HepG2 (cell line): Measurements from ENCODE around the gene MMP23B. TPM values are rescaled to one million over a fixed set of nuclear protein-coding genes. Genes with fewer than 3 reads are reported as not detected.

Source experiments
- CAMTA2 ChIP-seq: sonication (generic); formaldehyde crosslinking; IDR thresholded peaks from 2 replicates; pipeline ENCODE4 v1.4.0; 2020; ENCODE audit warnings: mild to moderate bottlenecking, missing genetic modification reagents, borderline replicate concordance
- GATA4 ChIP-seq: sonication (generic); IDR thresholded peaks from 2 replicates; pipeline ENCODE4 v1.6.1; 2016; ENCODE audit warnings: antibody characterized with exemption, low read depth, borderline replicate concordance
- SKI ChIP-seq: fragments of 450-650 bp; IDR thresholded peaks from one replicate; pipeline ENCODE4 v1.6.1; 2018; ENCODE audit warnings: mild to moderate bottlenecking; ENCODE audit not compliant: partially characterized antibody
- SRF ChIP-seq: IDR thresholded peaks from 2 replicates; pipeline ENCODE4 v1.6.1; 2011; ENCODE audit warnings: mild to moderate bottlenecking, low read depth, low read length, moderate library complexity
- STAG1 ChIP-seq: sonication (generic); formaldehyde crosslinking; IDR thresholded peaks from 2 replicates; pipeline ENCODE4 v1.4.0; 2020; ENCODE audit warnings: missing genetic modification reagents
- TBL1XR1 ChIP-seq: fragments of 150-350 bp; IDR thresholded peaks from 2 replicates; pipeline ENCODE4 v1.6.1; 2014; ENCODE audit warnings: borderline replicate concordance, low read length; ENCODE audit not compliant: partially characterized antibody
- ZBTB42 ChIP-seq: sonication (generic); formaldehyde crosslinking; IDR thresholded peaks from 2 replicates; pipeline ENCODE4 v1.5.0; 2020; ENCODE audit warnings: mild to moderate bottlenecking, missing genetic modification reagents
- ZNF17 ChIP-seq: sonication (generic); formaldehyde crosslinking; IDR thresholded peaks from 2 replicates; pipeline ENCODE4 v1.5.0; 2020; ENCODE audit warnings: mild to moderate bottlenecking, missing genetic modification reagents
- ZNF207 ChIP-seq: fragments of 450-650 bp; IDR thresholded peaks from 2 replicates; pipeline ENCODE4 v1.6.1; 2016; ENCODE audit warnings: antibody characterized with exemption, borderline replicate concordance
- ZNF260 ChIP-seq: sonication (generic); formaldehyde crosslinking; IDR thresholded peaks from 2 replicates; pipeline ENCODE4 v1.4.0; 2020; ENCODE audit warnings: missing genetic modification reagents, low read depth, mild to moderate bottlenecking, borderline replicate concordance
- ZNF337 ChIP-seq: sonication (generic); formaldehyde crosslinking; IDR thresholded peaks from 2 replicates; pipeline ENCODE4 v1.5.1; 2020; ENCODE audit warnings: missing genetic modification reagents, low read depth, mild to moderate bottlenecking, borderline replicate concordance
- ZNF549 ChIP-seq: sonication (generic); formaldehyde crosslinking; IDR thresholded peaks from 2 replicates; pipeline ENCODE4 v1.5.0; 2020; ENCODE audit warnings: missing genetic modification reagents
- ZNF709 ChIP-seq: sonication (generic); formaldehyde crosslinking; IDR thresholded peaks from 2 replicates; pipeline ENCODE4 v1.5.0; 2020; ENCODE audit warnings: mild to moderate bottlenecking, missing genetic modification reagents
- ZSCAN21 ChIP-seq: sonication (generic); formaldehyde crosslinking; IDR thresholded peaks from 2 replicates; pipeline ENCODE4 v1.8.0; 2022; ENCODE audit warnings: mild to moderate bottlenecking, missing genetic modification reagents, moderate library complexity, borderline replicate concordance
- ZSCAN22 ChIP-seq: sonication (generic); formaldehyde crosslinking; IDR thresholded peaks from 2 replicates; pipeline ENCODE4 v1.4.0; 2020; ENCODE audit warnings: mild to moderate bottlenecking, missing genetic modification reagents
- ZSCAN9 ChIP-seq: IDR thresholded peaks from 2 replicates; pipeline ENCODE4 v1.6.1; 2016; ENCODE audit warnings: borderline replicate concordance
- polyA plus RNA-seq, 8 experiments: library from polyadenylated mRNA; depleted of rRNA in 3 of 8; stranded (reverse) in 7 of 8; unstranded in 1 of 8; fragments of >200 nt; fragmentation: Illumina TruSeq in 4 of 8; extraction: Trizol in 4 of 8; gene quantifications; 2 replicates each; pipeline versions ENCODE4 v1.2.1 to v1.2.3, GENCODE V29; 2011 to 2016; ENCODE audit warnings: low read depth in 4 of 8, missing spikeins in 1 of 8, mixed read lengths in 1 of 8; ENCODE audit not compliant: insufficient read depth in 1 of 8
- total RNA-seq, 5 experiments: library from RNA; depleted of rRNA; stranded (reverse); fragments of >200 nt; fragmentation: Illumina TruSeq; extraction: Trizol; gene quantifications; 2 replicates each; pipeline ENCODE4 v1.2.3, GENCODE V29; 2016; ENCODE audit warnings: low read depth in 1 of 5
- TF ChIP-seq, protein P1 (sequence below): sonication (generic); formaldehyde crosslinking; IDR thresholded peaks from 2 replicates; pipeline ENCODE4 v1.8.0; 2022; ENCODE audit warnings: mild to moderate bottlenecking, missing genetic modification reagents
- TF ChIP-seq, protein P2 (sequence below): sonication (generic); formaldehyde crosslinking; IDR thresholded peaks from 2 replicates; pipeline ENCODE4 v1.5.0; 2020; ENCODE audit warnings: missing genetic modification reagents
- TF ChIP-seq, protein P3 (sequence below): sonication (generic); formaldehyde crosslinking; conservative IDR thresholded peaks from 2 replicates; pipeline ENCODE4 v1.4.0; 2020; ENCODE audit warnings: missing genetic modification reagents
- TF ChIP-seq, protein P4 (sequence below): sonication (generic); formaldehyde crosslinking; IDR thresholded peaks from 2 replicates; pipeline ENCODE4 v1.5.0; 2020; ENCODE audit warnings: missing genetic modification reagents, mild to moderate bottlenecking, borderline replicate concordance
- TF ChIP-seq, protein P5 (sequence below): IDR thresholded peaks from 2 replicates; pipeline ENCODE4 v1.6.1; 2016
- TF ChIP-seq, protein P6 (sequence below): sonication (generic); formaldehyde crosslinking; IDR thresholded peaks from 2 replicates; pipeline ENCODE4 v1.9.0; 2021; ENCODE audit warnings: missing genetic modification reagents, mild to moderate bottlenecking, borderline replicate concordance

MMP23B gene
- total and polyA plus RNA-seq, 2 of the 13 experiments (the other 11 are each of a cell fraction or from before 2014, with no cell fraction given) = 0.61 to 0.75 TPM

DNA sequence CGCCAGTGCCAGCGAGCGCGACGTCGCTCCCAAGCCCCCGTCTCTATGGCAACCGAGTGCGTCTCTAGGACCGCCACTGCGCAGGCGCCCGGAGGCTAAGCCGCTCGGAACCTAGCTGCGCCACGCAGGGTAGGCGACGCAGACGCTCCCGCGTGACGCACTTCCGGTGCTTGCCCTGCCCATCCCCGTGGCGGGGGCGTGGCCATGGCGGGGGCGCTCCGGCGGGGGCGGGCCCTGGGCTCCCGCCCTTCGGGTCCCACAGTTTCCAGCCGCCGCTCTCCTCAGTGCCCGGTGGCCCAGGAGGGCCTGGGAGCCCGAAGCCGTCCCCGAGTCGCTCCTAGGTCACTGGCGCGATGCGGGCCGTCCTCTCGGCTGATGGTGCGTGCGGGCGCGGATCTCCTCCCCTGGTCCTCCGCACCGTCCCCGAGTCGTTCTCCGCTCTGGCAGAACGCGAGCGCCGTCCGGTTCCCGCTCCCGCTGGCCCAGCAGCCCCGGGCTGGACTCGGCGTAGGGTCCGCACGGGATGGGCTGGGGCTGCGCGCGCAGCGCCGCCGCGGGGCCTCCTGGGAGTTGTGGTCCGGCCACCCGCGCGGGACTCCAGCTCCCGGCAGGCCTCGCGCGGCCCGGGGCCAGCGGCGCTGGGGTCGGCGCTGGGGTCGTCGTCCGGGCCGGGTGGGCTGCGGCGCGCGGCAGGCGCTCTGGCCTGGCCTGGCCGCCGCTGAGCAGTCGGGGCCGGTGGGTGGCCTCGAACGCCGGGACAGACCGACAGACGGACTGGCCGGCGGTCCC lies 16.5 kb upstream of the MMP23B start, which contains the start of gene MIB2 (continued):
- TF ChIP-seq, protein P1, sequence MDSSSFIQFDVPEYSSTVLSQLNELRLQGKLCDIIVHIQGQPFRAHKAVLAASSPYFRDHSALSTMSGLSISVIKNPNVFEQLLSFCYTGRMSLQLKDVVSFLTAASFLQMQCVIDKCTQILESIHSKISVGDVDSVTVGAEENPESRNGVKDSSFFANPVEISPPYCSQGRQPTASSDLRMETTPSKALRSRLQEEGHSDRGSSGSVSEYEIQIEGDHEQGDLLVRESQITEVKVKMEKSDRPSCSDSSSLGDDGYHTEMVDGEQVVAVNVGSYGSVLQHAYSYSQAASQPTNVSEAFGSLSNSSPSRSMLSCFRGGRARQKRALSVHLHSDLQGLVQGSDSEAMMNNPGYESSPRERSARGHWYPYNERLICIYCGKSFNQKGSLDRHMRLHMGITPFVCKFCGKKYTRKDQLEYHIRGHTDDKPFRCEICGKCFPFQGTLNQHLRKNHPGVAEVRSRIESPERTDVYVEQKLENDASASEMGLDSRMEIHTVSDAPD (CRISPR knock-in tag) = no peak
- TF ChIP-seq ZSCAN21 (peak; percentile 17; the same call in 1 of the 2 replicates), ZNF549 (CRISPR knock-in tag) (no peak), TBL1XR1 (no peak), ZNF17 (CRISPR knock-in tag) (no peak), ZBTB42 (CRISPR knock-in tag) (peak; percentile 94), ZNF207 (no peak), ZSCAN22 (CRISPR knock-in tag) (no peak), SKI (no peak), ZNF337 (no peak), ZSCAN9 (CRISPR knock-in tag) (no peak), ZNF260 (no peak), GATA4 (peak; percentile 54; the same call in 1 of the 2 replicates), ZNF709 (CRISPR knock-in tag) (peak; percentile 40), CAMTA2 (CRISPR knock-in tag) (no peak), STAG1 (CRISPR knock-in tag) (no peak; the same call in 1 of the 2 replicates), SRF (peak; percentile 59)
- TF ChIP-seq, protein P2, sequence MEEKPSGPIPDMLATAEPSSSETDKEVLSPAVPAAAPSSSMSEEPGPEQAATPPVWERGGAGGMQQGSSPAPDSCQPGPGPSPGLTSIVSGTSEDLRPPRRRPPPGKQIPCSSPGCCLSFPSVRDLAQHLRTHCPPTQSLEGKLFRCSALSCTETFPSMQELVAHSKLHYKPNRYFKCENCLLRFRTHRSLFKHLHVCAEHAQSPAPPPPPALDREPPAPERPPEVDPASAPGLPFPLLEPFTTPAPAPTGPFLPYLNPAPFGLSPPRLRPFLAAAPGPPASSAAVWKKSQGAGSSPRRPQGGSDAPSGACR (CRISPR knock-in tag) = no peak
- TF ChIP-seq, protein P3, sequence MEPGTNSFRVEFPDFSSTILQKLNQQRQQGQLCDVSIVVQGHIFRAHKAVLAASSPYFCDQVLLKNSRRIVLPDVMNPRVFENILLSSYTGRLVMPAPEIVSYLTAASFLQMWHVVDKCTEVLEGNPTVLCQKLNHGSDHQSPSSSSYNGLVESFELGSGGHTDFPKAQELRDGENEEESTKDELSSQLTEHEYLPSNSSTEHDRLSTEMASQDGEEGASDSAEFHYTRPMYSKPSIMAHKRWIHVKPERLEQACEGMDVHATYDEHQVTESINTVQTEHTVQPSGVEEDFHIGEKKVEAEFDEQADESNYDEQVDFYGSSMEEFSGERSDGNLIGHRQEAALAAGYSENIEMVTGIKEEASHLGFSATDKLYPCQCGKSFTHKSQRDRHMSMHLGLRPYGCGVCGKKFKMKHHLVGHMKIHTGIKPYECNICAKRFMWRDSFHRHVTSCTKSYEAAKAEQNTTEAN (CRISPR knock-in tag) = no peak
- TF ChIP-seq, protein P4, sequence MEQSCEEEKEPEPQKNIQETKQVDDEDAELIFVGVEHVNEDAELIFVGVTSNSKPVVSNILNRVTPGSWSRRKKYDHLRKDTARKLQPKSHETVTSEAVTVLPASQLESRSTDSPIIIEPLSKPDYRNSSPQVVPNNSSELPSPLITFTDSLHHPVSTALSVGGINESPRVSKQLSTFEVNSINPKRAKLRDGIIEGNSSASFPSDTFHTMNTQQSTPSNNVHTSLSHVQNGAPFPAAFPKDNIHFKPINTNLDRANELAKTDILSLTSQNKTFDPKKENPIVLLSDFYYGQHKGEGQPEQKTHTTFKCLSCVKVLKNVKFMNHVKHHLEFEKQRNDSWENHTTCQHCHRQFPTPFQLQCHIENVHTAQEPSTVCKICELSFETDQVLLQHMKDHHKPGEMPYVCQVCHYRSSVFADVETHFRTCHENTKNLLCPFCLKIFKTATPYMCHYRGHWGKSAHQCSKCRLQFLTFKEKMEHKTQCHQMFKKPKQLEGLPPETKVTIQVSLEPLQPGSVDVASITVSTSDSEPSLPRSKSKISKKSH (CRISPR knock-in tag) = no peak; the same call in 1 of the 2 replicates
- TF ChIP-seq, protein P5, sequence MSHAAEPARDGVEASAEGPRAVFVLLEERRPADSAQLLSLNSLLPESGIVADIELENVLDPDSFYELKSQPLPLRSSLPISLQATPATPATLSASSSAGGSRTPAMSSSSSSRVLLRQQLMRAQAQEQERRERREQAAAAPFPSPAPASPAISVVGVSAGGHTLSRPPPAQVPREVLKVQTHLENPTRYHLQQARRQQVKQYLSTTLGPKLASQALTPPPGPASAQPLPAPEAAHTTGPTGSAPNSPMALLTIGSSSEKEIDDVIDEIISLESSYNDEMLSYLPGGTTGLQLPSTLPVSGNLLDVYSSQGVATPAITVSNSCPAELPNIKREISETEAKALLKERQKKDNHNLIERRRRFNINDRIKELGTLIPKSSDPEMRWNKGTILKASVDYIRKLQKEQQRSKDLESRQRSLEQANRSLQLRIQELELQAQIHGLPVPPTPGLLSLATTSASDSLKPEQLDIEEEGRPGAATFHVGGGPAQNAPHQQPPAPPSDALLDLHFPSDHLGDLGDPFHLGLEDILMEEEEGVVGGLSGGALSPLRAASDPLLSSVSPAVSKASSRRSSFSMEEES (CRISPR knock-in tag) = no peak
- TF ChIP-seq, protein P6, sequence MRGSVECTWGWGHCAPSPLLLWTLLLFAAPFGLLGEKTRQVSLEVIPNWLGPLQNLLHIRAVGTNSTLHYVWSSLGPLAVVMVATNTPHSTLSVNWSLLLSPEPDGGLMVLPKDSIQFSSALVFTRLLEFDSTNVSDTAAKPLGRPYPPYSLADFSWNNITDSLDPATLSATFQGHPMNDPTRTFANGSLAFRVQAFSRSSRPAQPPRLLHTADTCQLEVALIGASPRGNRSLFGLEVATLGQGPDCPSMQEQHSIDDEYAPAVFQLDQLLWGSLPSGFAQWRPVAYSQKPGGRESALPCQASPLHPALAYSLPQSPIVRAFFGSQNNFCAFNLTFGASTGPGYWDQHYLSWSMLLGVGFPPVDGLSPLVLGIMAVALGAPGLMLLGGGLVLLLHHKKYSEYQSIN = no peak
